Measurements from ENCODE around the gene MFSD11.

MFSD11 gene

DNA sequence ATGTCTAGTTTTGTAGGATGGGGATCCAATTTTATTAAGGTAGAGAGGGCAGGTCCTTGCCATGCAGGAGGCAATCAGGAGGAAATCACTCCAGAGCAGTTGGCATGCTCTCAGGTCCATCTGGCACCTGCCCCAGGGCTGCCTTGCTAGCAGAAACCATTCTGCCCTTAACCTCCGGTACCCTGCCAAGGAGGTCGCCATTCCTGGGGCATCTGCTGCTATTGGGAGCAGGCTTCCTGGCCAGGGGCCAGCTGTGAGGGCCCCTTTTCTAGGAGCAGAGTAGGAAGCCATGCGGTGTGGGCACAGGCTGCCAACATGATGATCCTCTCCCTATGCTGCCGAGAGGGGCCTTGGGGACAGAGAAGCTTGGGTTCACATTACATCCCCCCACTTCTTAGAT is 82.6 kb downstream of the MFSD11 start:
- Histone ChIP-seq H3K36me3 (ENCODE audit: control insufficient read depth, low read depth, low read length) (no peaks in the 10 kb centered on the region), H3K4me3 (ENCODE audit: low read length) (no peak overlapping the region), H3K27ac (ENCODE audit: low read length) (no peak overlapping the region), H3K9me3 (ENCODE audit: control insufficient read depth, low read depth, low read length) (no peaks in the 10 kb centered on the region), H3K9ac (ENCODE audit: low read length) (no peak overlapping the region), H3K4me1 (ENCODE audit: control insufficient read depth, low read depth, low read length) (no peaks in the 10 kb centered on the region), H3K27me3 (ENCODE audit: control insufficient read depth, insufficient read depth, low read length) (no peaks in the 10 kb centered on the region)

DNA sequence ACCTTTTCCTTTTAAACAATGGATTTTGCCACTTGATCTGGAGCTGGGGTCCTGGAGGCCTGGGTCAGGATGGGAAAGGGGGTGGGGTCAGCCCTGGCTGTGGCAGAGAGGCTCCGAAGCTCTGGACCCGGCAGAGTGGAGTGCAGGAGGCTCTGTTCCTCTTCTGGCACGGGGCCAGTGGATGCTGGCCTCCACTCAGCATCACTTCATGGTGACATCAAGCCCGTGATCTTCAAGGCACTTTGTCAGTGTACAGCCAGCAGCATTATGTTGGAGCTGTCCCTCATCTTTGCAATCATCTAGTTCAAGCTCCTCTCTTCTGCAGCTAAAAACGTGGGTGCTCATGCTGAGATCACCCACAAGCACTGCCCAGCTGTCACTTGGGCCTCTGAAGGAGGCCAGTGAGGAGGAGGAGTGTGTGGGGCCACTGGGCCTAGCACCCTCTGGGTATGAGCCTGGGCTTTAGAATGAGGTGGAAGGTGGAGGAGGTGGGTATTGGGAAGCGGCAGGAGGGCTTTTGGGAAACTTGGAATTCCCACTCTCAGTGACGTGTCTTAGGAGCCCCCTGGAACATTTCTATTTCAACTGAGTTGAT is 84.4 kb downstream of the MFSD11 start:
- H3K27me3 ChIP-seq (ENCODE audit: control insufficient read depth, insufficient read depth, low read length): no peaks in the 10 kb centered on the region
- no peaks in the 10 kb centered on the region for H3K36me3 ChIP-seq (ENCODE audit: control insufficient read depth, low read depth, low read length)
- H3K9me3 ChIP-seq (ENCODE audit: control insufficient read depth, low read depth, low read length): no peaks in the 10 kb centered on the region
- no peaks in the 10 kb centered on the region for H3K4me1 ChIP-seq (ENCODE audit: control insufficient read depth, low read depth, low read length)
- no peak overlapping the region for H3K27ac ChIP-seq (ENCODE audit: low read length)
- H3K4me3 ChIP-seq (ENCODE audit: low read length): no peak overlapping the region
- H3K9ac ChIP-seq (ENCODE audit: low read length): no peak overlapping the region

DNA sequence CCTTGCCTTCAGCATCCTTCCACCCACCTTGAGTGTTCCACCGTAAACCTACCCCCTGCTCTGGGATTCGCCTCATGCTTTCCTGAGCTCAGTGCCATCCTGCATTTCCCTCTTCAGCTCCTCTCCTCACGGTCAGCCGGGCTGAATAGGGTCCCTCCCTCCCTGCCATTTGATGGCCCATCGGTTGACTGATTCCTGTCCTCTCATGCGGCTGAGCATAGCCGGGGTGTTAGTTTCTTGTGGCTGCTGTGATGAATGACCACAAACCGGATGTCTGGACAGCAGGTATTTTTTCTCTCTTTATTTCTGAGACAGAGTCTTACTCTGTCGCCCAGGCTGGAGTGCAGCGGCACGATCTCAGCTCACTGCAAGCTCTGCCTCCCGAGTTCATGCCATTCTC is 86.2 kb downstream of the MFSD11 start:
- Histone ChIP-seq H3K4me1 (ENCODE audit: control insufficient read depth, low read depth, low read length) (no peaks in the 10 kb centered on the region), H3K27me3 (ENCODE audit: control insufficient read depth, insufficient read depth, low read length) (no peaks in the 10 kb centered on the region), H3K4me3 (ENCODE audit: low read length) (no peak overlapping the region), H3K36me3 (ENCODE audit: control insufficient read depth, low read depth, low read length) (no peaks in the 10 kb centered on the region), H3K9me3 (ENCODE audit: control insufficient read depth, low read depth, low read length) (no peaks in the 10 kb centered on the region), H3K9ac (ENCODE audit: low read length) (no peak overlapping the region), H3K27ac (ENCODE audit: low read length) (no peak overlapping the region)

DNA sequence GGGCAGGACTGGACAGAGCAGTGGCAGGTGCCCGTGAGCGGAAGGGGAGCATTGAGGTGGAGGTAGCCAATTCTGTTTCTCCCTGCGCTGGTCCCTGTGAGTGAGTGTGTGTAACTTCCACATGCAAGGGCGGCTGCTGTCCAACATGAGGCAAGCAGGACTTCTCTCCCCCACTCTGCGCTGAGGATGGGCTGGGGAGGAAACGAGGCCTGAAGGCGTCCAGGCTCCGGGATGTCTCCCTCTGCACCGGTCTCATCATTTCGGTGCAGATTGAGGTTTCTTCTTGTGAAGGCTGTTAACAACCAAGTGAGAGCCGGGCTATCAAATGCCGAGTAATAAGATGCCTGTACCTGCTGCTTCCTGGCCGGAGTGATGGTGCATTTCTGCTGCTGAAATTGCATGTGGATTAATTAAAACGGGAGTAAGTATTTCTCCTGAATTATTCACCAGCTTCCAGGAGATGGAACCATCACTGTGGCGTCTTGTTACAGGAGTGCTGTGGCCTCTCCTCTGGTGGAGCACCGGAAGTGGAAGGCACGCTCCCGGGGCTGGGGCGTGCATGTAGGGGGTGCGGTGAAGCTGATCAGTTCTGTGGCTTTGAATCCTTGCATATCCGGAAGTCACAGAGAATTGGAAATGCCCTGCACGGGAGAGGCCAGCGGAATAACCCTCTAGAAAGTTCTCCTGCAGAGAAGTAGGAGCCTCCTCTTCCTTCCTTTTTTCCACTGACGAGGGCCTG is 88.6 kb downstream of the MFSD11 start:
- Histone ChIP-seq H3K36me3 (ENCODE audit: control insufficient read depth, low read depth, low read length) (no peaks in the 10 kb centered on the region), H3K4me3 (ENCODE audit: low read length) (no peak overlapping the region), H3K27me3 (ENCODE audit: control insufficient read depth, insufficient read depth, low read length) (no peaks in the 10 kb centered on the region), H3K9me3 (ENCODE audit: control insufficient read depth, low read depth, low read length) (no peaks in the 10 kb centered on the region), H3K9ac (ENCODE audit: low read length) (no peak overlapping the region), H3K27ac (ENCODE audit: low read length) (no peak overlapping the region), H3K4me1 (ENCODE audit: control insufficient read depth, low read depth, low read length) (no peaks in the 10 kb centered on the region)

DNA sequence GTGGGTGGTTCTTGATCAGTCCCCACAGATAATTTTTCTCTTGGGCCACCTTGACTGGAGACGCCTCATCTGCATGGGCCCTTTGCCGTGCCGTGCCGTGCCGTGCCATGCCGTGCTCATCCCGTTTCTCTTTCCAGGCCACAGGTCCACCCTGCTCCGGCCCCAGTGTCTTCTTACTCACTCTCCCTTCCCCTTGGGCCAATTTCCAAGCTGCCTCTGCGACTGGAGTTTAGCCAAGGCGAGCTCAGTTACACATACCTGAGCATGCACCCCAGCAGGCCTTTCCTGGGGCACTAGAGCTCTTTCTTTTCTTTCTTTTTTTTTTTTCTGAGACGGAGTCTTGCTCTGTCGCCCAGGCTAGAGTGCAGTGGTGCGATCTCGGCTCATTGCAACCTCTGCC is 89.8 kb downstream of the MFSD11 start:
- H3K9ac ChIP-seq (ENCODE audit: low read length): no peak overlapping the region
- H3K27ac ChIP-seq (ENCODE audit: low read length): no peak overlapping the region
- no peak overlapping the region for H3K4me3 ChIP-seq (ENCODE audit: low read length)
- no peaks in the 10 kb centered on the region for H3K9me3 ChIP-seq (ENCODE audit: control insufficient read depth, low read depth, low read length)
- no peaks in the 10 kb centered on the region for H3K4me1 ChIP-seq (ENCODE audit: control insufficient read depth, low read depth, low read length)
- H3K27me3 ChIP-seq (ENCODE audit: control insufficient read depth, insufficient read depth, low read length): no peaks in the 10 kb centered on the region
- H3K36me3 ChIP-seq (ENCODE audit: control insufficient read depth, low read depth, low read length): no peaks in the 10 kb centered on the region
